Epidermal melanocyte (primary cell): Measurements from ENCODE around the gene CYP2D6.
"Not testable (repeated sequence)": the region's sequence is repeated elsewhere in the genome, so short reads cannot be mapped to it uniquely, and the experiment has no call there.

Experiments used
- DNase-seq: peaks from one replicate; pipeline ENCODE4 v3.0.0; 2011; ENCODE audit warnings: low spot score; ENCODE audit not compliant: insufficient read length

Gene CYP2D6

GRCh38 chr22:42134100-42135020 lies 3.8 kb upstream of the CYP2D6 start:
- no peak for DNase-seq

GRCh38 chr22:42132457-42132856 lies 1.8 kb upstream of the CYP2D6 start:
- no peak for DNase-seq

GRCh38 chr22:42131562-42131961 lies 952 bp upstream of the CYP2D6 start:
- DNase-seq, result no peak

- not testable (repeated sequence) for DNase-seq
These were observed 428 bp downstream of the CYP2D6 start for GRCh38 chr22:42130182-42130581.

GRCh38 chr22:42128776-42129694 lies 1.6 kb downstream of the CYP2D6 start:
- not testable (repeated sequence) for DNase-seq

- DNase-seq, result not testable (repeated sequence)
These were observed 2.6 kb downstream of the CYP2D6 start for GRCh38 chr22:42128007-42128406.

GRCh38 chr22:42127606-42128005 lies 3.0 kb downstream of the CYP2D6 start:
- DNase-seq, result no peak

GRCh38 chr22:42123529-42123928 lies 7.1 kb downstream of the CYP2D6 start:
- DNase-seq, result not testable (repeated sequence)

- not testable (repeated sequence) for DNase-seq
These were observed 10.2 kb downstream of the CYP2D6 start for GRCh38 chr22:42120231-42121021.

- DNase-seq, result no peak
These were observed 13.7 kb downstream of the CYP2D6 start for GRCh38 chr22:42116848-42117424.

- DNase-seq, result not testable (repeated sequence)
These were observed 15.2 kb downstream of the CYP2D6 start for GRCh38 chr22:42115420-42115830.

- DNase-seq, result no peak
These were observed 15.9 kb downstream of the CYP2D6 start for GRCh38 chr22:42114721-42115120.

- not testable (repeated sequence) for DNase-seq
These were observed 17.8 kb downstream of the CYP2D6 start for GRCh38 chr22:42112793-42113192.

- DNase-seq, result no peak
These were observed 18.8 kb downstream of the CYP2D6 start for GRCh38 chr22:42111798-42112197.

- DNase-seq, result no peak
These were observed 21.8 kb downstream of the CYP2D6 start for GRCh38 chr22:42108848-42109247.

- not testable (repeated sequence) for DNase-seq
These were observed 26.2 kb downstream of the CYP2D6 start for GRCh38 chr22:42104332-42104860.

GRCh38 chr22:42101199-42101598 lies 29.4 kb downstream of the CYP2D6 start:
- no peak for DNase-seq

- no peak for DNase-seq
These were observed 39.2 kb downstream of the CYP2D6 start for GRCh38 chr22:42091455-42091782.

- peak; percentile 93 for DNase-seq
These were observed 39.8 kb downstream of the CYP2D6 start, which contains the start of gene NDUFA6 for GRCh38 chr22:42090596-42091454. TSS of gene NDUFA6 (minus strand) at chr22:42090772. CDS start at chr22:42090744, 28 bp downstream.

GRCh38 chr22:42086051-42086450 lies 44.6 kb downstream of the CYP2D6 start:
- DNase-seq, result no peak
